GM12878 (cell line): ENCODE results near the gene NFIX.

ENCODE experiments used
- CBX5 ChIP-seq: sonication (generic); IDR thresholded peaks from 2 replicates; pipeline ENCODE4 v1.6.1; 2016; ENCODE audit warnings: low read depth, moderate library complexity, mild to moderate bottlenecking, inconsistent platforms
- CTCF ChIP-seq, 3 experiments: IDR thresholded peaks in 2 of 3; conservative IDR thresholded peaks in 1 of 3; 2 replicates each; pipeline ENCODE4 v1.5.1; 2011; ENCODE audit warnings: low read depth in 3 of 3, low read length in 3 of 3, mild to moderate bottlenecking in 3 of 3, control low read depth in 2 of 3, moderate library complexity in 2 of 3, inconsistent platforms in 1 of 3, mixed read lengths in 1 of 3; ENCODE audit not compliant: control insufficient read depth in 2 of 3, insufficient read depth in 1 of 3; ENCODE audit errors: extremely low read depth in 1 of 3
- POLR2A ChIP-seq: IDR thresholded peaks from 2 replicates; pipeline ENCODE4 v1.6.1; 2011; ENCODE audit warnings: low read depth, mild to moderate bottlenecking, low read length
- RCOR1 ChIP-seq: conservative IDR thresholded peaks from 2 replicates; pipeline ENCODE4 v1.6.1; 2012; ENCODE audit warnings: low read depth, low read length, improper control_type of control experiment

DNA sequence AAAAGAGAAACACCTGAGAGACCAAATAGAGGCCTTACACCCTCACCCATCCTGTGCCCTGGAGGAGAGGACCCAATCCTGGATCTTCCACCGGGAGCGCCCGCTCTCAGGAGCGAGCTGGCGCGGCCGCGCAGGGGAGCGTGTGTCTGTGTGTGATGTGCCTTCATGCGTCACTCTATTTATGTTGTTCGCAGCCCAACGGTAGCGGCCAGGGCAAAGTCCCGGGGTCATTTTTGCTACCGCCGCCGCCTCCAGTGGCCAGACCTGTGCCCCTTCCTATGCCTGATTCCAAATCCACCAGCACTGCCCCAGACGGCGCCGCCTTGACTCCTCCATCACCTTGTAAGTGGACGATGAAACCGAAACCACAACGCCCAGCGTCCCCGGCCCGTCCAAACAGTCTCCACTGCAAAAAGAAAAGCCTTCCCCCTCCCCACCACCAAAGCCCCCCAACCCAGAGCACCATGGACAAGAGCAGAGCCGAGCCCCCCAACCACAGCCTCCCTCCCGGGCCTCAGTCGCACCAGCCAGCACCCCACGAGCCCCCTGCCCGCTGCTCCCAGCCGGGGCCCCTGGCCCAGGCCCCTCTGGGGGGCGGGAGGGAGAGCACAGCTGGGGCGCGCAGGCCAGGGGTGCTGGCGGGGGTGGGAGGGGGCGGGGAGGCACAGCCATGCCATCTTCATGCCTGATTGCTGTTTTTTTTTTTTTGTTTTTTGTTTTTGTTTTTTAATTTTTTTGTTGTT is 92.7 kb downstream of the NFIX start:
- TF ChIP-seq POLR2A (no peak), RCOR1 (no peak), CTCF (IDR thresholded peaks at IDR 0.05 in 2 of 3, conservative IDR thresholded peaks at IDR 0.05 in 1 of 3; ENCODE audit: control insufficient read depth in 2 of 3, extremely low read depth in 1 of 3, insufficient read depth in 1 of 3, low read depth in 3 of 3, low read length in 3 of 3) (no peak), CBX5 (no peak)
